OCI-LY3 (cell line): ENCODE results near the gene GTSE1.

Source experiments
- H2AFZ ChIP-seq: fragments of 200-600, 300-600 bp; shearing (Covaris generic); 2 replicates; pipeline ENCODE4 v1.6.0; 2014; ENCODE audit warnings: antibody characterized with exemption, low read depth, low read length
- H3K27ac ChIP-seq: fragments of 200-600, 300-600 bp; sonication (generic); 2 replicates; pipeline ENCODE4 v1.5.1; 2014; ENCODE audit warnings: mild to moderate bottlenecking, low read length, moderate library complexity, mixed read lengths
- H3K27me3 ChIP-seq: fragments of 200-600, 300-600 bp; sonication (generic); 2 replicates; pipeline ENCODE4 v1.6.1; 2014; ENCODE audit warnings: low read depth, low read length, mixed read lengths
- H3K36me3 ChIP-seq: fragments of 200-600, 300-600 bp; sonication (generic); replicated peaks from 2 replicates; pipeline ENCODE3; 2014; ENCODE audit warnings: low read depth, low read length, mixed read lengths
- H3K4me1 ChIP-seq: fragments of 300-600, 200-600 bp; sonication (generic); 2 replicates; pipeline ENCODE4 v1.6.1; 2014; ENCODE audit warnings: low read length, mixed read lengths
- H3K4me2 ChIP-seq: fragments of 200-600, 300-600 bp; sonication (generic); 2 replicates; pipeline ENCODE4 v1.6.1; 2014; ENCODE audit warnings: low read length, mixed read lengths
- H3K4me3 ChIP-seq: fragments of 300-600, 200-600 bp; sonication (generic); 2 replicates; pipeline ENCODE4 v1.5.1; 2014; ENCODE audit warnings: antibody characterized with exemption, mild to moderate bottlenecking, low read length, moderate library complexity
- H3K79me2 ChIP-seq: fragments of 300-600, 200-600 bp; shearing (Covaris generic); 2 replicates; pipeline ENCODE4 v1.6.1; 2014; ENCODE audit warnings: mild to moderate bottlenecking, low read length, mixed read lengths
- H3K9ac ChIP-seq: fragments of 300-600, 200-600 bp; shearing (Covaris generic); 2 replicates; pipeline ENCODE4 v1.6.0; 2014; ENCODE audit warnings: mild to moderate bottlenecking, low read length, moderate library complexity
- H3K9me3 ChIP-seq: fragments of 200-600, 300-600 bp; shearing (Covaris generic); 2 replicates; pipeline ENCODE4 v1.6.1; 2014; ENCODE audit warnings: low read length, mixed read lengths; ENCODE audit not compliant: insufficient read depth
- H4K20me1 ChIP-seq: fragments of 200-600, 300-600 bp; sonication (generic); 2 replicates; pipeline ENCODE4 v1.6.1; 2016; ENCODE audit warnings: low read length, mixed read lengths; ENCODE audit not compliant: insufficient read depth
- CTCF ChIP-seq: fragments of 200-600, 300-600 bp; sonication (generic); IDR thresholded peaks from 2 replicates; pipeline ENCODE4 v1.5.1; 2014; ENCODE audit warnings: antibody characterized with exemption, low read length, low read depth
- EZH2phosphoT487 ChIP-seq: fragments of 200-600 bp; shearing (Covaris generic); IDR thresholded peaks from 2 replicates; pipeline ENCODE4 v1.6.1; 2018; ENCODE audit warnings: antibody characterized with exemption, mixed run types, low read depth

GTSE1 gene

GRCh38 chr22:46281866-46282678 lies 14.6 kb upstream of the GTSE1 start:
- Histone ChIP-seq H3K27ac (no peak overlapping the region), H2AFZ (no peak overlapping the region), H4K20me1 (no peaks in the 10 kb centered on the region), H3K4me1 (peaks cover 11% of the 10 kb centered on the region), H3K27me3 (no peaks in the 10 kb centered on the region), H3K4me3 (no peak overlapping the region), H3K79me2 (no peaks in the 10 kb centered on the region), H3K9ac (no peak overlapping the region), H3K36me3 (peaks cover 14% of the 10 kb centered on the region), H3K4me2 (no peak overlapping the region), H3K9me3 (no peaks in the 10 kb centered on the region)
- TF ChIP-seq CTCF (no peak), EZH2phosphoT487 (no peak)

DNA sequence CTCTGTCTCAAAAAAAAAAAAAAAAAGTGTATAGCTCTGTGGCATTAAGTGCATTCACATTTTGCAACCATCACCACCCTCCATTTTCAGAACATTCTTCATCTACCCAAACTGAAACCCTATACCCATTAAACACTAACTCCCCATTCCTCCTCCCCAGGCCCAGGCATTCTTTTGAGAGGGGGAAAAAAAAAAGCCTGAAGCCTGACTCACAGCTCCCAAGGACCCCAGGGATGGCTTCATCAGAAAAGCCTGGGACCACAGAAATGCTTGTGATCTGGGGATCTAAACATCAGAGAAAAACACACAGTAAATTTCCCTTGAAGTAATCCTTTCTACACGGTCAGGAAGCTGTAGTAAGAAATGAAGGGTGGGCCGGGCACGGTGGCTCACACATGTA lies 10.7 kb upstream of the GTSE1 start:
- no peak overlapping the region for H3K27ac ChIP-seq
- no peak overlapping the region for H3K9ac ChIP-seq
- H3K4me3 ChIP-seq, result no peak overlapping the region
- no peaks in the 10 kb centered on the region for H3K27me3 ChIP-seq
- no peaks in the 10 kb centered on the region for H4K20me1 ChIP-seq
- H3K79me2 ChIP-seq, result no peaks in the 10 kb centered on the region
- no peak overlapping the region for H3K4me2 ChIP-seq
- H3K36me3 ChIP-seq, result peaks cover 7% of the 10 kb centered on the region
- no peak for TF ChIP-seq EZH2phosphoT487
- no peak for TF ChIP-seq CTCF
- H3K4me1 ChIP-seq, result peaks cover 2% of the 10 kb centered on the region; the same call in 1 of the 2 replicates
- H3K9me3 ChIP-seq, result no peaks in the 10 kb centered on the region
- no peak overlapping the region for H2AFZ ChIP-seq

GRCh38 chr22:46286941-46287872 lies 9.5 kb upstream of the GTSE1 start:
- Histone ChIP-seq H3K36me3 (peaks cover 2% of the 10 kb centered on the region), H3K79me2 (no peaks in the 10 kb centered on the region), H3K27me3 (no peaks in the 10 kb centered on the region), H3K4me3 (no peak overlapping the region), H3K9ac (no peak overlapping the region), H3K27ac (no peak overlapping the region), H4K20me1 (no peaks in the 10 kb centered on the region), H3K9me3 (no peaks in the 10 kb centered on the region), H3K4me2 (no peak overlapping the region), H3K4me1 (peaks cover 2% of the 10 kb centered on the region; the same call in 1 of the 2 replicates), H2AFZ (no peak overlapping the region)
- TF ChIP-seq CTCF (no peak), EZH2phosphoT487 (no peak)
